Superior temporal gyrus (tissue), 1 donor: ENCODE data around the gene ZNG1F.
"Not testable (repeated sequence)": the region's sequence is repeated elsewhere in the genome, so short reads cannot be mapped to it uniquely, and the experiment has no call there.

Source experiments
- DNase-seq: peaks from one replicate; pipeline ENCODE4 v3.0.0-alpha.2; 2016; ENCODE audit errors: extremely low spot score

The ZNG1F gene

DNA sequence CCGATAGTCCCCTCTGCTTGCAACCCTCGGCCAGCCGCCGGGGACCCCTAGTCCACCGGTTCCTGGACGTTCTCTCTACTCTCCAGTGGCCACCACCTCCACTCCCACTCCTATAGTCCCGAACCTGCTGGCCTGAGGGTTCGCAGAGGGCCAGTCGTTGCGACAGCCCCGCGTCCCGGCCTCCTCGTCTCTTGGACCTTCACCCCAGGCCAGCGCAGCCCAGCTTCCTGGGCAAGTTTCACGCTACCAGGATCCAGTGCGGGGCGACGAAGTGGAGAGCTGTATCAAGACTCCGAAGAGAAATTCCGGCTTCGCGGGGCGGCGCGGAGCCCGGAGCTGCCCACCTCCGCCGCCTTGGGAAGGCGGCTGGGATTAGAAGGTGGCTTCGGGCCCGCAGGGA is 65.7 kb downstream of the ZNG1F start:
- DNase-seq, result not testable (repeated sequence)

DNA sequence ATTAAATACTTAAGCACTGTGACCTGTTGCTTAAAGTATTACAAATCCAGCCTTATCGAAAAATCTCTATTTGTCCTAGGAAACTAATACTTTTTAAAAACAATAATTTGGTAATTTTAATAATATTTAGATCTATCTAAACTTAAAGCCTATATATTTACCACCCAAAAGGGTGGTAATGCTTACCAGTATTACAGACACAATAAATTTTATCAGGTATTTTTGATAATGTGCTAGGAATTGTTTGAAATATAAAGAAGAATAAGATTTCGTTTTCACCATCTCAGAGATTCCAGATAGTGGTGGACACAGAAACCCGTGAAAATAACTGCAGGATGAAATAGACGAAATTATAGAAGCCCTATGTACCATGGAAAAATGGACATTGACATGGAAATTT is 68.4 kb downstream of the ZNG1F start:
- DNase-seq, result not testable (repeated sequence)

DNA sequence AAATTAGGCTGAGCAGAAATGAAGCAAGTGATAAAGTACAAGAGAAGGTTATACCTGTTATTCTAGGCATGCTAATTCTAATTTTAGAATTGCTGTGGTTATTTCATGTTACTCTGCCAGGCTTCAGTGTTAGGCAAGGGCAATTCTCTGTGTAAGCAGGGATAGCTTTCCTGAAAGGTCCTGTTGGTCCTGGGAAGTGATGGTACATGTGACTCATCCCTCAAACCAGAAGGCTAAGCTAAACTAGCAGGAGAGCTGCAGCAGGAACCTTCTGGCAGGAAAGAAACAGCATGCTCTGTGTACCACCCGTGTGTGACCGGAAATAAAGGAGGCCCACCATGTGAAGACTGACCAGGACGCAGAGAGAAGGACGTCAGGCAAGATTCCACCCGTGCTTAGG is 69.4 kb downstream of the ZNG1F start:
- DNase-seq, result not testable (repeated sequence)

- not testable (repeated sequence) for DNase-seq
Measured at GRCh38 chr9:41119311-41119710, 69.8 kb downstream of the ZNG1F start.

DNA sequence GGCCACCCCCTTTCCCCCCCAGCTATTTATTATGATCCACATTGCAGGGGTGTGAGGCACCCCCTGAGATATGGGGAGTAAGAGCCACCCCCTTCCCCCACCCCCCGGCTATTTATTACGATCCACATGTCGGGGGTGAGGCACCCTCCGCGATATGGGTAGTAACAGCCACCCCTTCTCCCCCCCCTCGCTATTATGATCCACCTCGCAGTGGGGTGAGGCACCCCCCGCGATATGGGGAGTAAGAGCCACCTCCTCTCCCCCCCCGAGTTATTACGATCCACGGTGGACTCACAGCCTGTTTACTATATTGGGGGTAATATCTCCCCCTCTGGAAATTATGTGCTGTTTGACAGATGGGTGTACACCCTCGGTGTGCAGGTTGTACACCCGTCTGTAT is 75.8 kb downstream of the ZNG1F start:
- DNase-seq, result not testable (repeated sequence)

GRCh38 chr9:41111414-41111813 is 77.7 kb downstream of the ZNG1F start:
- not testable (repeated sequence) for DNase-seq

- DNase-seq, result not testable (repeated sequence)
Measured at GRCh38 chr9:41110913-41111312, 78.2 kb downstream of the ZNG1F start.

DNA sequence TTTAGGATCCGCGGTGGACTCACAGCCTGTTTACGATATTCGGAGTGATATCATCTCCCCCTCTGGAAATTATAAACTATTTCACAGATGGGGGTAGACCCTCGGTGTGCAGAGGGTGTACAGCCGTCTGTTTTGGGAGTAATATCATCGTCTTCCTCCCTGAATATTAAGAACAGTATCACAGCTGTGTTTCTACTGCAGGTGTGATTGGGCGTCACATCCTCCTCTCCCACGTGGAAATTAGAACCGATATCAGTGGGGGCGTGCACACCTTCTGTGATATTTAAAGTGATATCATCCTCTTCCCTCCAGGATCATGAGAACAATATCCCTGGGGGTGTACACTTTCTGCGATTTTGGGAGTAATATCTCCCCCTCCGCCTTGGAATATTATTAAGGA is 79.9 kb downstream of the ZNG1F start:
- DNase-seq, result not testable (repeated sequence)

DNA sequence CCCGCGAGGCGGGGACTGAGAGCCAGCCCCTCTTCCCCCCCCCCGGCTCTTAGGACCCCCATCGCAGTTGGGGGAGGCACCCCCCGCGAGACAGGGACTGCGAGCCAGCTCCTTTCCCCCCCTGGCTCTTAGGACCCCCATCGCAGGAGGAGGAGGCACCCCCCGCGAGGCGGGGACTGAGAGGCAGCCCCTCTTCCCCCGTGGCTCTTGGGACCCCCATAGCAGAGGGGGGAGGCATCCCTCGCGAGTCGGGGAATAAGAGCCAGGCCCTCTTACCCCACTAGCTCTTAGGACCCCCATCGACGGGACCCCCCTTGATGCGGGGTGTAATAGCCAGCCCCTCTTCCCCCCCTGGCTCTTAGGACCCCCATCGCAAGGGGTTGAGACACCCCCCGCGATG is 80.3 kb downstream of the ZNG1F start:
- DNase-seq, result not testable (repeated sequence)

- not testable (repeated sequence) for DNase-seq
Measured at GRCh38 chr9:41106472-41107116, 82.5 kb downstream of the ZNG1F start.

DNA sequence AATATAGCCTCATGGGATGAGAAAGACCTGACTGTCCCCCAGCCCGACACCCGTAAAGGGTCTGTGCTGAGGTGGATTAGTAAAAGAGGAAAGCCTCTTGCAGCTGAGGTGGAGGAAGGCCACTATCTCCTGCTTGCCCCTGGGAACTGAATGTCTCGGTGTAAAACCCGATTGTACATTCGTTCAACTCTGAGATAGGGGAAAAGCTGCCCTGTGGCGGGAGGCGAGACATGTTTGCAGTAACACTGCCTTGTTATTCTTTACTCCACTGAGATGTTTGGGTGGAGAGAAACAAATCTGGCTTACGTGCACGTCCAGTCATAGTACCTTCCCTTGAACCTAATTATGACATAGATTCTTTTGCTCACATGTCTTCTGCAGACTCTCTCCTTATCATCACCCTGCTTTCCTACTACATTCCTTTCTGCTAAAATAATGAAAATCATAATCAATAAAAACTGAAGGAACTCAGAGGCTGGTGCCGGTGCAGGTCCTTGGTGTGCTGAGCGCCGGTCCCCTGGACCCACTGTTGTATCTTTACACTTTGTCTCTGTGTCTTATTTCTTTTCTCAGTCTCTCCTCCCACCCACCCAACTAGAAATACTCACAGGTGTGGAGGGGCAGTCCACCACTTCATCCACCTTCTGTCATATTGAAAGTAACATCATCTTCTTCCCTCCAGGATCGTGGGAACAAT is 83.4 kb downstream of the ZNG1F start:
- DNase-seq, result not testable (repeated sequence)

DNA sequence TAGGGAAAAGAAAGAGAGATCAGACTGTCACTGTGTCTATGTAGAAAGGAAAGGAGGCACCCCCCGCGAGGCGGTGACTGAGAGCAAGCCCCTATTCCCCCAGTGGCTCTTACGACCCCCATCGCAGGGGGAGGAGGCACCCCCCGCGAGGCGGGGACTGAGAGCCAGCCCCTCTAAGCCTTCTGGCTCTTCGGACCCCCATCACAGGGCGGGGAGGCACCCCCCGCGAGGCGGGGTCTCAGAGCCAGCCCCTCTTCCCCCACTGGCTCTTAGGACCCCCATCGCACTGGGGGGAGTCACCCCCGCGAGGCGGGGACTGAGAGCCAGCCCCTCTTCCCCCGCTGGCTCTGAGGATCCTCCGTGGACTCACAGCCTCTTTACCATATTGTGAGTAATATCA is 84.6 kb downstream of the ZNG1F start:
- DNase-seq, result not testable (repeated sequence)

- peak; percentile 1 for DNase-seq
Measured at GRCh38 chr9:41100508-41100907, 88.6 kb downstream of the ZNG1F start.

DNA sequence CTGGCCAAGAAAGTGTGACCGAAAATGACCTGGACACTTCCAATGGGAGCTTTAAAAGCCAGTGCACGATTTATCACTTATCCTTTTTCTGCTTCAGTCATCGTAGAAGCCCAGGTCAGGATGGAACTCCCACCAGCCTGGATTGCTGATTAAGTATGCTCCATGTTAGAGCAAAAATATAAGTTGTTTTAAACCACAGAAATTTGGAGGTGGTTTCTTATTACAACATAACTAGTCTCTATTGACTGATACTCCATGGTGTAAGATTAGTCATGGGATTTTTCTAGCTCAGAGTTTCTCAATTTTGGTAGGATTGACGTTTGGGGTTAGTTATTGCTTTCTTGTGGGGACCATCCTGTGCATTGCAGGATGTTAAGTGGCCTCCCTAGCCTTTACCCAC is 90.4 kb downstream of the ZNG1F start:
- DNase-seq, result not testable (repeated sequence)

- not testable (repeated sequence) for DNase-seq
Measured at GRCh38 chr9:41095060-41095459, 94.1 kb downstream of the ZNG1F start.

GRCh38 chr9:41094010-41094773 is 94.9 kb downstream of the ZNG1F start:
- DNase-seq, result not testable (repeated sequence)

DNA sequence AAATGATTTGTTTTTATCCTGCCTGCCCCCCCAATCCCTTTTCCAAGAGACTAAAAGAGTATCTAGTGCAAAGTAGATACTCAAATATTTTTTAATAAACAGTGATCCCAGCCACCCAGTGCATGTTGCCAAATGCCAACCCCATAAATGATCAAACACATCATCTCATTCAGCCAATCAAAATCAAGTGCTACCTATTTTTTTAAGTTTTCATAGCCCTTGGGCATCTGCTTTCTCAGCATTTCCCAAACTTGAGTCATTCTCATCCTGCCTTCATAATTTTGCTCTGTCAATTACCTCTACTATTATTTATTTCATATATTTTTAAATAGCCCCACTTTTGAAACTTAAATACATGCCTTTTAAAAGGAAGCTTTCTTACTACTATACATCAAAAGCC is 98.2 kb downstream of the ZNG1F start:
- not testable (repeated sequence) for DNase-seq

DNA sequence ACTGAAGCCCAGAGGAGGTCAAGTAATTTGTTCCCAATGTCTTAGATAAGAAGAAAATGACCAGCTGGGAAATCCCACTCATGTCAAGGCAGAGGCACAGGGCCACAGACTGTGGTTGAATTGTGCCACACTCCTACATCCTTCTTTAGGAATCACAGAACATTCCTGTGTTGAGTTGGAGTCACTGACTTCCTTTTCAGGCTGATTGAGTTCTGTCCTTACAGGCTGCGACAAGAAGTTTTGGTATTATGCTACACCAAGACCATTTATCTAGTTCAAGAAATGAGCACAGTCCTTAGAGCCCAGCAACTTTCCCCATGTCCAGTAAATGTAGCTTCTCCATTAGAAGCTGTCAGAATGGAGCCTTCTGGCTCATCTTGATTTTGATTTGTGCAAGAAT is 98.7 kb downstream of the ZNG1F start:
- DNase-seq, result not testable (repeated sequence)

GRCh38 chr9:41088450-41089059 is 100.6 kb downstream of the ZNG1F start:
- peak; percentile 16 for DNase-seq

DNA sequence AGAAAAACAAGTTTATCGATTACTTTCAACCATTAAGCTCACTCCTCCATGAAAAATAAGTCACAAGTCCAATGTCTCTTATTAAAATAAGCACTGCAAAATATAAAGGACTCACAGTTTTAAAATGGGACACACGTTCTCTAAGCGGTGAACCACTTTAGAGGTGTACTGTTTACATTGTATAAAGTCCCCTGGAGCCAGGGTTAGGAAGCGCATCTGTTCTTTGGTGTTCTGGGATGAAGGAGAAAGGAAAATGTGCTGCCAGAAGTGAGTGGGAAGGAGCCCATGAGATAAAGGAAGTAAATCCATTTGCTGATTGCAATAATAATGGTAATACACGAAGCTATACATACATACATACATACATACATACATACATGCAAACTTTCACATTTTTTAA is 101.2 kb downstream of the ZNG1F start:
- DNase-seq, result peak; percentile 22

GRCh38 chr9:41087157-41087780 is 101.8 kb downstream of the ZNG1F start:
- DNase-seq, result peak; percentile 68

- not testable (repeated sequence) for DNase-seq
Measured at GRCh38 chr9:41086685-41087084, 102.4 kb downstream of the ZNG1F start.
